ENCODE data around the gene ZNF445.

GRCh38 chr3:44451441-44451840, 26.0 kb downstream of the ZNF445 start:
- no peak for TF ChIP-seq CTCF (IDR thresholded peaks at IDR 0.05; ENCODE audit: insufficient read depth, low read length)
- TF ChIP-seq POLR2AphosphoS5 (IDR thresholded peaks at IDR 0.05; ENCODE audit: low read depth): no peak
- TF ChIP-seq REST (IDR thresholded peaks at IDR 0.05; ENCODE audit: insufficient replicate concordance, low read depth): no peak
